ENCODE data around the gene TRPM8. TPM values are rescaled to one million over a fixed set of nuclear protein-coding genes. Genes with fewer than 3 reads are reported as not detected.

TRPM8 gene
- total and polyA plus RNA-seq, 2 of the 8 experiments (the other 6 are each of a cell fraction or from before 2014, with no cell fraction given), result 0.18 to 0.54 TPM

- no peak overlapping the region for H2BK12ac ChIP-seq (ENCODE audit: low read depth, low read length)
- no peak overlapping the region for H2BK120ac ChIP-seq (replicated peaks; ENCODE audit: low read depth, low read length)
- H2AK5ac ChIP-seq (ENCODE audit: low read depth, low read length), result no peak overlapping the region
- H4K5ac ChIP-seq (ENCODE audit: insufficient read length, low read depth, low read length), result no peak overlapping the region
- no peak overlapping the region for H2BK15ac ChIP-seq (ENCODE audit: low read length)
- no peak overlapping the region for H2BK20ac ChIP-seq (ENCODE audit: low read length)
- no peak overlapping the region for H3K4ac ChIP-seq (replicated peaks; ENCODE audit: insufficient read length, low read depth, low read length)
- POLR2A ChIA-PET (ENCODE audit: partially characterized antibody), result no interaction called here
- no peaks in the 10 kb centered on the region for H3K27me3 ChIP-seq (replicated peaks in 1 of 4; ENCODE audit: control insufficient read depth in 3 of 4, extremely low read depth in 1 of 4, insufficient read depth in 3 of 4, low read length in 3 of 4)
- H3K9me3 ChIP-seq (ENCODE audit: insufficient read depth in 2 of 2, low read depth in 1 of 2, low read length in 1 of 2), result no peaks in the 10 kb centered on the region
- H2BK5ac ChIP-seq (ENCODE audit: low read depth, low read length), result no peak overlapping the region
- DNase-seq (ENCODE audit: low read depth in 1 of 2, low spot score in 2 of 2) (no peak), FAIRE-seq (no peak)
- no peak overlapping the region for H3K9ac ChIP-seq (replicated peaks in 1 of 4; ENCODE audit: extremely low read depth in 1 of 4, low read depth in 3 of 4, low read length in 3 of 4)
- H3K56ac ChIP-seq (replicated peaks; ENCODE audit: insufficient read length, low read depth, low read length), result no peak overlapping the region
- H3K18ac ChIP-seq (ENCODE audit: extremely low read depth, low read length), result no peak overlapping the region
- H3K23ac ChIP-seq (ENCODE audit: insufficient read length), result no peak overlapping the region
- H4K8ac ChIP-seq (ENCODE audit: extremely low read depth, insufficient read depth, low read length), result no peak overlapping the region; the same call in 1 of the 2 replicates
- H3K79me2 ChIP-seq (ENCODE audit: control insufficient read depth in 1 of 2, insufficient read depth in 2 of 2, low read length in 2 of 2), result no peaks in the 10 kb centered on the region
- no peaks in the 10 kb centered on the region for H3K36me3 ChIP-seq (ENCODE audit: control insufficient read depth in 2 of 4, insufficient read depth in 4 of 4, low read length in 3 of 4)
- H2AFZ ChIP-seq (ENCODE audit: low read length), result no peak overlapping the region
- H3K4me2 ChIP-seq (ENCODE audit: insufficient read depth in 1 of 2, low read depth in 2 of 2, low read length in 2 of 2), result no peak overlapping the region
- no peaks in the 10 kb centered on the region for H3K79me1 ChIP-seq (ENCODE audit: low read depth, low read length)
- H3K4me1 ChIP-seq (replicated peaks in 1 of 4; ENCODE audit: control insufficient read depth in 3 of 4, insufficient read depth in 4 of 4, low read length in 3 of 4), result peaks cover 0 to 2% (median 0%) of the 10 kb centered on the region in 4 experiments; a peak in 1 of 7 replicates
- H4K91ac ChIP-seq (replicated peaks; ENCODE audit: insufficient read length, low read length), result no peak overlapping the region
- H3K23me2 ChIP-seq (ENCODE audit: low read depth, low read length), result no peaks in the 10 kb centered on the region; the same call in 1 of the 2 replicates
- no peak overlapping the region for H3K27ac ChIP-seq (ENCODE audit: low read depth, low read length)
- TF ChIP-seq ASH2L (IDR thresholded peaks at IDR 0.05; ENCODE audit: low read length), result no peak
- TF ChIP-seq SIX5 (IDR thresholded peaks at IDR 0.05; ENCODE audit: low read depth, low read length), result no peak
- no peak for TF ChIP-seq SUZ12 (IDR thresholded peaks at IDR 0.05; ENCODE audit: low read length)
- no peak for TF ChIP-seq BCL11A (IDR thresholded peaks at IDR 0.05; ENCODE audit: low read depth in 2 of 2, low read length in 2 of 2)
- TF ChIP-seq GTF2F1 (IDR thresholded peaks at IDR 0.05; ENCODE audit: borderline replicate concordance, low read depth, low read length), result no peak
- no peak for TF ChIP-seq SP1 (IDR thresholded peaks at IDR 0.05; ENCODE audit: low read depth, low read length)
- WGBS, 2 experiments (ENCODE audit: extremely low coverage in 1 of 2, insufficient coverage in 1 of 2, insufficient read length in 1 of 2, insufficient replicate concordance in 2 of 2, low coverage in 1 of 2, low lambda C conversion rate in 2 of 2, missing lambda C conversion rate in 1 of 2), result 86% methylated on average over 6 of the region's 6 CpGs; no CpG with 5 or more reads in 1 of the 2 experiments
- CTCF ChIA-PET (ENCODE audit: partially characterized antibody), result interaction anchor here (0.6 kb wide), 1 partner anchor 125 kb away, joined by 3 read pairs; no protein-coding TSS in a partner anchor
- H3K4me3 ChIP-seq (ENCODE audit: extremely low read depth in 1 of 4, insufficient read depth in 2 of 4, low read depth in 3 of 4, low read length in 4 of 4), result no peak overlapping the region
- no peaks in the 10 kb centered on the region for H4K20me1 ChIP-seq (replicated peaks in 1 of 2; ENCODE audit: control insufficient read depth in 1 of 2, insufficient read depth in 2 of 2, low read length in 2 of 2)
- no peak overlapping the region for H3K14ac ChIP-seq (ENCODE audit: insufficient read length)
Measured at GRCh38 chr2:234061624-234062257, 144.6 kb downstream of the TRPM8 start.
